GM21447 (cell line): ENCODE data around the gene RCOR1.
"Not testable (repeated sequence)": the region's sequence is repeated elsewhere in the genome, so short reads cannot be mapped to it uniquely, and the experiment has no call there.

Experiments
- ATAC-seq: cut with Tn5 transposase; IDR thresholded peaks from one replicate; pipeline ENCODE4 v1.9.1; 2021; ENCODE audit not compliant: unreplicated experiment

Gene RCOR1

DNA sequence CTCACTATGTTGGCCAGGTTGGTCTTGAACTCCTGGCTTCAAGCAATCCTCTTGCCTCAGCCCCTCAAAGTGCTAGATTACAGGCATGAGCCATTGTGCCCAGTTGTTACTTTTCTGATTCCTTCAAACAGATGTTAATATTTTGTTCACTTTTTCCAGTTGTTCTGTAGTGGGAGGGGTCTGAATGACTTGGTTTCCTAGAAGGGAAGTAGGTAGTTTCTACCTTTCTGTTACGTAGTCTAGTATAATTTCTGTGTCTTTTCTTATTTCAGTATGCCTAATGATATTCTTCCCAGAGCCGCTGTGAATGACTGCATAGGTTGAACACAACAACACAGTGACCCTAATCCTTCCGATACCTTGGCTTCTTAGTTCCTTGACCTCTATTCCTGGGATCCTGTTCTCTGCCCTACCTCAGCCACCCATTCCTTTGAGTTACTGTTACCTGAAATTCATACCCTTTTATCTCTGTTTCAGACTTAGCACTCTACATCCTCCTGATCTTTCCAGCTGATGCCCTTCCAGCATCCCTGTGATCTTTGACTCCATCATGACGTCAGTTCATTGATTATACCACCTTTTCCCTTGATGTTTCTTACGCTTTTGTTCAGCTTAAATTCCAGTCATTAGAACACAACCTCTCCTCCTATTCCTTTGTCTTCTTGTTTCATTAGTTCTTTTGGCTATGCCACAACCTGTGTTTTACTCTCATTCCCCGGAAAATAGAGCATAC is 33.3 kb downstream of the RCOR1 start:
- ATAC-seq: no peak

DNA sequence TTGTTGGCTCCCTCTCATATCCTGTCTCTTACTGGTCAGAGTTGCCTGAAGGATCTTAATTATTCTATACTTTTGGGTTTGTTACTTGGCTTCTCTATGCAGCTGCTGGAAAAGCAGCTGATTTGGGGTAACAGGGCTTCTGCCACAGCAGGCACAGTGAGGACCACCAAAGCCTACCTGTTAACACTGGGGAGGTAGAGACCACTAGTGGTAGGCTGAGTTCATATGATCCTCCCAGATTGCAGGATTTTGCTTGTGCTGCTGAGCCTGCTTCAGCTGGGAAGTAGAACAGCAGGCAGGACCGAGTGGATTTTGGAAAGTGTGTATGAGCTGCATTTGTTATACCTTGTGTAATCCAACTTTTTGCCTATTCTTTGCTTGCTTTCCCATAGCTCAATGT is 34.1 kb downstream of the RCOR1 start:
- ATAC-seq: no peak

DNA sequence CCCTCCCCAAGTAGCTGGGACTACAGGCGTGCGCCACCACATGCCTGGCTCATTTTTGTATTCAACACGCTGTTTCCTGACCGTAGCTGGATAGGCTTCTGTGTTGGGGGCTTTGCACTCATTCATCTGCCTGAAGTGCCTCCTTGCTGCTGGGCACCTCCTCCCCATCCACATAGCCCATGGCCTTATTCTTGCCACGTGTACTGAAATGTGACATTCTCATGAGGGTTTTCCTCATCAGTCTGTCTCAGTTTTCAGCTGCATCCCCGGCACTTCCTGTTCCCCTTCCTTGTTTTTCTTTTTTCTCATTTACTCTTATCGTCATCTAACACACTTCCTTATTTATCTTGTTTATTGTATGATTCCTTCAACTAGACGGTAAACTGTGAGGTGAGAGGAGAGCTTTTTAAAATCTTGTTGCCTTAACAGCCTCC is 36.6 kb downstream of the RCOR1 start:
- no peak for ATAC-seq

DNA sequence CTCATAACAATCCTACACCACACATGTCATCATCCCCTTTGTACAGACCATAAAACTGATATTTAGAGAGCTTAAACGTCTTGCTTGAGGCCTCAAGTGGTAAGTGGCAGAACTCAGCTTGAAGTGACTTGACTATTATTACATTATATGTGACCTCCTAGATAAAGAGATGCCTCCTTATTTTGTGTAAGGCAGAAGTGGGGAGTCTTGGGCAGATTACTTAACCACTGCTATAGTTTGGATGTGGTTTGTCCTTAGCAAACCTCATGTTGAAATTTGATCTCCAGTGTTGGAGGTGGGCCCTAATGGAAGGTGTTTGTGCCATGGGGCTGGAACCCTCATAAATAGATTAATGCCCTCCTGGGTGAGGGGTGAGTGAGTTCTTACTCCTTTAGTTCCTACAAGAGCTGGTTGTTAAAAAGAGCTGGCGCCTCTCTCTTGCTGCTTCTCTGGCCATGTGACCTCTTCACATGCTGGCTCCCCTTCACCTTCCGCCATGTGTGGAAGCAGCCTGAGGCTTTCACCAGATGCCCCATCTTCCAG is 37.4 kb downstream of the RCOR1 start:
- no peak for ATAC-seq

DNA sequence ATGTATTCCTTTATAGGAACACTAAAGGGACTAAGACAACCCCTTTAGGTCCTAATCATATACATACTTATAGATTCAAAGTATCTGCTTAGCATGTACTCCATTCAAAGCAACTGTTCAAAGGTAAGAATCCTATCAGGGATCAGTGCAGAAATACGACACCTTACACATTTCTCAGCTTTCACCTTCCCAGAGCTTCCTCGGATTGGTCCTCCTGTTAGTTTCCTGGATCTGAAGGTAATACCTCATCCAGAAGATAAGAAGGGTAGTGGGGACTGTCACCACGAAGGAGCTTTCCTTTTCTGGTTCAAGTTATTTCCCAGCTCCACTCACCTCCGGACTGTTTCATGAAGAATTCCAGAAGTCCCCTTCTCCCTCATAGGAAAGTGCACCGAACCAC is 38.0 kb downstream of the RCOR1 start:
- no peak for ATAC-seq

DNA sequence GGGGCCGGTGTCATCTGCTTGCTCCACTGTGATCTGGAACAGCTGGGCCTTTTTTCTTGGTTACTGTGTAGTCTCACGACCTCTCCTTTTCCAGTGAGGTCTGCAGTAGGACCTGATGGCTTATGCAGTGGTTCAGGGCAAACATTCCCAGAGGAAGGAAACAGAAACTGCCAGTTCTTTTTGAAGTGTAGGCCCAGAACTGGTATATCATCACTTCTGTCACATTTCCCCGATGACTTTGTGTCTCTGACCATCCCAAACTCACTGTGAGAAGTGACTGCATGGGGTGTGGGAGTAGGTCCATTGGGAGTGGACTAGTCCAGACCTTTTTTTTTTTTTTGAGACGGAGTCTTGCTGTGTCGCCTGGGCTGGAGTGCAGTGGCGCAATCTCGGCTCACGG is 38.4 kb downstream of the RCOR1 start:
- ATAC-seq: no peak

DNA sequence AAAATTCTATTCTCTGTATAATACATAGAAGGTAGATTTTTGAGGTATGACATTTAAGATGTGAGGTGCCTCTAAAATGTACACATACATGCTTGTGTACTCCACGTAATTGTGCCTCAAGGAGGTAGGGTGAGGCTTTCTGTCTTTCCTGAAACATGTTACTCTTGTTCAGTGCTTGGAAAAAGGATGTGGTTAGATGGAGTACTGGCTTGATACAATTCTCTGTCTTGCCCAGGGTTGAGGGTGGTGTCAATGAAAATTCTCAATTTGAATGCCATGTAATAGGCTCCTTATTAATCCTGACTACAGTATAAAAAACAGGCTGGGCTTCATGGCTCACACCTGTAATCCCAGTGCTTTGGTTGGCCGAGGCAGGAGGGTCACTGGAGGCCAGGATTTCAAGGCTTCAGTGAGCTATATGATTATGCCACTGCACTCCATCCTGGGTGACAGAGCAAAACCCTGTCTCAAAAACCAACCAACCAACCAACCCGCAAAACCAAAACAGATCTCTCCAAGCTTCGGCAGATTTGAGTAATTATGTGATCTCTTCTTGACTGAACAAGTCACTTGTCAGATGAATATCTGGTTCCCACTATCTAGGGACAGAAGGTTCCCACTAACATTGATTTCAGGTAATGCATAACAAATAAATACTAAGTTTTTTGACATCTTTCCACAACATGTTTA is 41.6 kb downstream of the RCOR1 start:
- ATAC-seq: no peak

DNA sequence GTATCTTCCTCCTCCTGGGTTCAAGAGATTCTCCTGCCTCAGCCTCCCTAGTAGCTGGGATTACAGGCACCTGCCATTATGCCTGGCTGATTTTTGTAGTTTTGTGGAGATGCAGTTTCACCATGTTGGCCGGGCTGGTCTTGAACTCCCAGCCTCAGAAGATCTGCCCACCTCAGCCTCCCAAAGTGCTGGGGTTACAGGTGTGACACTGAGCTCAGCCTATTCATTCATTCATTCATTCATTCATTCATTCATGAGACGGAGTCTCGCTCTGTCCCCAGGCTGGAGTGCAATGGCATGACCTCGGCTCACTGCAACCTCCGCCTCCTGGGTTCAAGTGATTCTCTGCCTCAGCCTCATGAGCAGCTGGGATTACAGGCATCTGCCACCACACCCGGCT is 47.2 kb downstream of the RCOR1 start:
- ATAC-seq: not testable (repeated sequence)

DNA sequence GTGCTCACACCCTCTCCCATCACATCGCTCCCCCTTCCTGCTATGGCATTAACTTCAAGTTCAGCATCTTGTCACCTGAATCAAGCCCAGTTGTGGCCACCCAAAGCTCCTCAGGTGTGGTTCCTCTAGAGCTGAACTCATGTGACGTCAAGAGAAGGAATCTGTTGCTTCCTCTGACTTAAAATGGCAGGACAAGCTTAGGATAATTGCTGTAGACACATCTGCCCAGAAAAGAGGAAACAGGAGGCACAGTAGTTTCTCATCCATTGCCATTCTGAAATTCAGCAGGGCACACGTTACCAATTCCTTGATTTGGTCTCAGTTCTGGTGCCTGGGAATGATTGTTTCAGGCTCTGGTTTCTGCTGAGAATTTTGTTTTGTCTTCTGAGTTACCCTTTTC is 52.1 kb downstream of the RCOR1 start:
- no peak for ATAC-seq

DNA sequence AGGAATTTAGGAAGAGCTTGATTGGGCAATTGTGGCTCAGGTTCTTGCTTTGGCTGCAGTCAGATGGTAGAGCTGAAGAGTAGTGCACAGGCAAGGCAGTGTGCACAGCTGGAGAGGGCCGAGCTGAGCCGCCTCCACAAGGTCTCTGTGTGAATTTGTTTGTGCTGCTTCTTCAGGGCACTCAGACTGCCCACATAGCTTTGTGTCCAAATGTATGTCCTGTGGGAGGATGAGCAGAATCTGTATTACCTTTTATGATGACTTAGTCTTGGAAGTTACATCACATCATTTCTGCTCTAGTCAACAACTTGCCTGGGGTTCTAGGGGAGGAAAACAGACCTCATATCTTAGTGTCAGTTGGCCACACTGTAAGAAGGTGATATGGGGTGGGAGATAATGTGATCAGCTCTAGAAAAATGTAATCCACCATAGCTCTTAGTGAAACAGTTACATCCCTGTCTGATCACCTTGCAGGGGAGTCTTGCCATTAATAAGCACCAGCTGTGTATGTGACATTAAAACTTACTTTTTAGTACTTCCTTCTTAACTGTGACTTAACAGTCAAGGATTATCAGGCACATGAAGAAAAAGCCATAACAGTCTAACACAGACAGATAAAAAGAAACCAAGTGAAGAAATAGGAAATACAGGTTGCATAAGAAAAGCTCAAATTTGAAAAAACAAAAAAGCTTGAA is 53.4 kb downstream of the RCOR1 start:
- no peak for ATAC-seq

DNA sequence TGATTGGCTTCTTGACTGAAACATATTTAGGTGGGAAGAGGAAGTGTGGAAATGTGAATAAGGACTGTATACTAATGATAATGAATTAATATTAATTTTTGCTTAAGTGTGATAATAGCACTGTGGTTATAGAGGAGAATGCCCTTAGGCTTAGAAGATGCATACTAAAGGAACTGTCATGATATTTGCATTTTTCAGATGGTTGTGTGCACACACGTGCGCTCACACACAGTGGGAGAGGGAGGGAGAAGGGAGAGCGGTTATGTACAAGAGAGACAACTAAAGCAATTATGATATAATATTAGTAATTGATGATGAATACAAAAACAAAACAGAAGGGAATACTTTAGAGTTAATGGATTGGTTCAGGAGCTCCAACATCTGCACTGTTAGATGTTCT is 54.2 kb downstream of the RCOR1 start:
- ATAC-seq: no peak

DNA sequence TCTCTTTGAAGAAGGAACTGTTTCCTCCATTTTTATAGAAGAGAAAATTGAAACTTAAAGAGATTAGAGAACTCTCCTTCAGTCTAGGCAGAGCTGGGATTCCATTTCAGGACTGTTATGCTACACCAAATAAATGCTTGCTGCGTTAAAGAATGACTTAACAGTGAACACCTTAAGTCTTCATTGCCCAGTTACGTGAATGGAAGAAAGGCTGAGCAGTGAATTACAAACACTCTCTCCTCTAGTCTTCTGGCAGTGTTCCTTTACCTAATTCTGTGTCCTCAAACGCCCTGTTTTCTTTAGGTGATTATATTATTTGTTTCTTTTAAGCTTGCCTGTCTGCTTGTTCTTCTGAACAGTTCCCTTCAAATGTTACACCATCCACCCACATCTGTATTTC is 59.7 kb downstream of the RCOR1 start:
- ATAC-seq: no peak

DNA sequence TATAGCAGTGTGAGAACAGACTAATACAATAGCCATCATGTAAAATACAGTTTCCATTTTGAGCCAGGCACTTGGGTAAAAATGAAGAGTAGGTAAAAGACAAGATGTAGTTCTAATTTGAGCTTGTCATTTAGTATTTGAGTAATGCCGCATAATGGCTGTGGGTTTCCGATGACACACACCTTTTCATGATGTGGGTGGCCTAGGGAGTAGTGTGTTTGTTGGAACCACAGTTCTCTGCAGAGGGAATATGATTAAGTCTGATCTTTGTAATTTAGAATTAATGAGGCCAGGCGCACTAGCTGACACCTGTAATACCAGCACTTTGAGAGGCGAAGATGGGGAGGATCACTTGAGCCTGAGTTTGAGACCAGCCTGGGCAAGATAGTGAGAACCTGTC is 61.8 kb downstream of the RCOR1 start:
- no peak for ATAC-seq

DNA sequence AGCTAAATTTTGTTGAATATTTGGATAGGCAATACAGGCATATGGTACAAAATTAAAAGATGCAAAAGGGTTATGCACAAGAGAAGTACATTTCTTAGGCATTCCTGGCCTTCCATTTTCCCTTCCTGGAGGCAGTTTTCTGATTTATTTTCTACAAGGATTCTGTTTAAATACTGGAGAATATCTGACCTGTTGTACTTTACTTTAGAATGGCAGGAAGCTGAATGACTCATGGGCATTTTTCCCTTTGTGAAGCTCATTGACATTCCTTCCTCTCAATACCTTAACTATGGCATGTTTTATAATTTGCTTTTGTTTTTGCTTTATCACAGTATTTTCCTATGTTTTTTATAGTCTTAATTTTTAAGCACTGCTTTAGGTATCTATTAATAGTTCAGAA is 62.7 kb downstream of the RCOR1 start:
- ATAC-seq: no peak

DNA sequence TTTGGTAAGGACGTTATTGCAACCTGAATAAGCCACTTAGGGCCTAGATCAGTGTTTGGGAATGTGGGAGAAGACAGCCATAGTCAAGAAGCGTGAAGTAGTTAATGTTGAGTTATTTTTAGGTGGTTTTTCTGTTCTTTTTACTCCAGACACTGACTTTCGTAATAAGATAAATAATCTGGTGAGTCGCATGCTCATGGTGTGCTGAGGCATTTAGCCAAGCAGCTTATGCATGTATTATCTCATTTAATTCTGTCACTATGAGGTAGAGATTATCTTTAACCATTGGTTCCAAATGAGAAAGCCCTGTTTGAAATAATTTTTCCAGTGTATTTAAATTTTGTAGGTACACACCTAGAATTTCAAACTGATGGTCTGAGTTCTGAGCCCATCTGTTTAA is 67.3 kb downstream of the RCOR1 start:
- ATAC-seq: no peak

DNA sequence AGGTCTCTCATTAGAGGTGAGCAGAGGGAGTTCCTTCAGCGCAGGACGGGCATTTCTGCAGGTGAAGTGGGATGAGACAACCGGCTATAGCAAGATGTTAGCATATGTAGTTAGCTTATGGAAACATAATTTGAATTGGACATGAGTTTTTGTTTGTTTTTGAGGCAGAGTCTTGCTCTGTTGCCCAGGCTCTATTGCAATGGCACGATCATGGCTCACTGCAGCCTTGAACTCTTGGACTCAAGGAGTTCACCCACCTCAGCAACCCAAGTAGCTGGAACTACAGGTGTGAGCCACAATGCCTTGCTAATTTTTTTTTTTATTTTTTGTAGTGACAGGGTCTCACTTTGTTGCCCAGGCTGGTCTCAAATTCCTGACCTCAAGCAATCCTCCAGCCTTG is 69.2 kb downstream of the RCOR1 start:
- no peak for ATAC-seq

DNA sequence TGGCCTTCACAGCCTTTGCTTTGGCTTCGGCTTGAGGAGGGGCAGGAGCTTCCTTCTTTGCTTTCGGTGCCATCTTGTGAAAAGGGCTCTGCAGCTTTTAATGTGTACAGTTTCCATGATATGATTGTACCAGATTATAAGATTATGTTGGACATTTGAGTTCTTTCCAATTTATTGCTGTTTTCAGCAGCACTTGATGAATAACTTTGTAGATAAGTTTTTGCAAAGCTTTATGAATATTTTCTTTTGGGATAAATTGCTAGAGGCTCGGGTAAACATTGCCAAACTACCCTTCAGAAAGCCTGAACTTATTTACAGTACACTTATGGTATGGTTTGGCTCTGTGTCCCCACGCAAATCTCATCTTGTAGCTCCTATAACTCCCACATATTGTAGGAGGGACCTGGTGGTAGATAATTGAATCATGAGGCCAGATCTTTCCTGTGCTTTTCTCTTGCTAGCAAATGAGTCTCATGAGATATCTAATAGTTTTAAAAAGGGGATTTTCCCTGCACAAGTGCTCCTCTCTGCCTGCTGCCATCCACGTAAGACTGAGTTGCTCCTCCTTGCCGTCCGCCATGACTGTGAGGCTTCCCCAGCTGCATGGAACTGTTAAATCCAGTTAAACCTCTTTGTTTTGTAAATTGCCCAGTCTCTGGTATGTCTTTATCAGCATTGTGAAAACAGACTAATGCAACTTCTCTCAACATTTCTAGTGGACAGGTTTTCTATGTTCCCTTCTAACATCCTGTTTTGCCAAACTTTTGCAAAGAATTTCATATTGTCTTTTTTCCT is 70.4 kb downstream of the RCOR1 start:
- ATAC-seq: no peak

DNA sequence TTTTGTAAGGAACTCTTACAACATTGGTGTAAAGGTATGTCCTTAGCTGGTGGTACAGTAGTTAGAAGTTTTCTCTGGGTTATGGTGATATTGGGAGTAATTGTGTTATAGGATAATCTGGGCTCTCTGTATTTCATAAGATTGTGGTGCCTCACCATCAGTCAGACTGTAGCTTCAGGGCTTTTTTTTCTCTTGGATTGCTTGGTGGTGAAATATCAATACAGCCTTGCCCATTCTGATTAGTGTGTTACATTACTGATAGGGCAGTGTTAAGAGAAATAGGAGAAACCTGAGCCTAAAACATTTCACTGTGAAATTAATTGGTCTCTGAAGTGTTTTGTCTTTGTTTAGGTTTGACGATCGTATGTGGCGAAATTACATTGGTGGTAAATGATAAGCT is 71.0 kb downstream of the RCOR1 start:
- ATAC-seq: no peak

DNA sequence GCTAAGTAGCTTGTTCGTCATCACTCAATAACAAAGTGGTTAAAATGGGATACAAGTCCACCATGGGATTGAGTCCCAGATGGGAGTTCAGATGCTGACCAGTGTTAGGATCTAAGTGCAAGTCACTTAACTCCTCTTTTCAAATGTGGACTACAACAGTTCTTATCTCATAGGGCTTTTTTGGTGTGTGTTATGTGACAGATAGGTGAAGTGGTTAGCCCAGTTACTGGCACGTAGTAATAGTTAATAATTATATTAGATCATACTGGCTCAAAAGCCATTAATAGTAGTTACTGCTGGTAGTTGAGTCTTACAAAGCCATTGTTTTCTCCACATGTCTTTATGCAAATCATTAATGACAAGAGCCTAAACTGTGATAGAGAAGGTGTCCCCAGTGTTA is 73.2 kb downstream of the RCOR1 start:
- ATAC-seq: no peak

DNA sequence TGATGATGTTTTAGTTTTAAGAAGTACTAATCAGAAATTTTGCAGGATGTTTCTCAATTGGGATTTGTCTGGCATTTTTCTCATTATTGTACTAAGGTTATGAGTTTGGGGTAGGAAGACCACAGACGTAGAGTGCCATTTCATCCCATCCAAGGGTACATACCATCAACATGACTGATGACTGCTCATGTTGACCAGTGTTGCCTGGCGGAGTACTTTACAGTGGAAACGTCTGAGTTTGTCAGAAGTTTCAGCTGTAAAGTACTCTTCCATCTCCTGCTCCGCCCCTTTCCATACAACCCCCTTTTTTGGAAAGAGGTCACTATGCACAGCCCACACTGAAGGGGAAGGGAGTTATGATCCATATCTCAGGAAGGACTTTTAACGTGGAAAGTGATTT is 74.2 kb downstream of the RCOR1 start:
- ATAC-seq: no peak

DNA sequence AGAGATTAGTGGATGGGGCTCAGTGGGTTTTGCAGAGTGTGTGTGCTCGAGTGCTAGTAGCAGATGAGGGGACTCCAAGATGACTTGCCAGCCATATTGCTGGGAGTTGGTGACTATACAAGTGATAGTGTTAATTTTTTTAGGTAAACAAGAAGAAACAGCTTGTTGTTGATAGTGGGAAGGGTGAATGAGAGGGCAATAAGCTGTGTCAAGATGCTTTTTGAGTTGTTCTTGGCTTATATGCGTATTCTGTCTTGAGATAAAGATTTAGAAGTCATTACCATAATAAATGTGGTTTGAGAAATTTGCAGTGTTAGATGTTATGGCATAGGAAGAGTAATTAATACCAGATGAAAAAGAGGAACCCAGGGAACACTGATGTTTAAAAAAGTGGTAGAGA is 75.3 kb downstream of the RCOR1 start:
- no peak for ATAC-seq
